Measurements from ENCODE around the gene VAC14.

DNA sequence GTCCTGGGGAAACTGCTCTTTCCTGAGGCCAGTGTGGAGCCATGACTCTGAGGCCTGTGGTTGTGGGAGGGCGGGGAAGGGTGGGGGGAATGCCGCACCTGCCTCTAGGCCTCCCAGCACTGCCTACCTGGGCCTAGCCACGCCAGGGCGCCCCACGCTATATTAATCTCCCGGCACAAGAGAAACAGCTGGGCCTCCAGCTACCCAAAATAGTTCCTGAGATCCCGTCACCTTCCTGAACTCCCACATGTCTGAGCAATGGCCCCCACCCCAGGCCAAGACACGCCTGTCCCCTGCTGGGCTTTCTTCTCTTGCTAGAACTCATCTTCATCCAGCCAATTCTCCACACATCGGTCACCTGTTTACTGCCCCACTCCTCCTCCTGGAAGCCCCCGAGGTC, 102.1 kb downstream of the VAC14 start:
- TF ChIP-seq, protein P1, sequence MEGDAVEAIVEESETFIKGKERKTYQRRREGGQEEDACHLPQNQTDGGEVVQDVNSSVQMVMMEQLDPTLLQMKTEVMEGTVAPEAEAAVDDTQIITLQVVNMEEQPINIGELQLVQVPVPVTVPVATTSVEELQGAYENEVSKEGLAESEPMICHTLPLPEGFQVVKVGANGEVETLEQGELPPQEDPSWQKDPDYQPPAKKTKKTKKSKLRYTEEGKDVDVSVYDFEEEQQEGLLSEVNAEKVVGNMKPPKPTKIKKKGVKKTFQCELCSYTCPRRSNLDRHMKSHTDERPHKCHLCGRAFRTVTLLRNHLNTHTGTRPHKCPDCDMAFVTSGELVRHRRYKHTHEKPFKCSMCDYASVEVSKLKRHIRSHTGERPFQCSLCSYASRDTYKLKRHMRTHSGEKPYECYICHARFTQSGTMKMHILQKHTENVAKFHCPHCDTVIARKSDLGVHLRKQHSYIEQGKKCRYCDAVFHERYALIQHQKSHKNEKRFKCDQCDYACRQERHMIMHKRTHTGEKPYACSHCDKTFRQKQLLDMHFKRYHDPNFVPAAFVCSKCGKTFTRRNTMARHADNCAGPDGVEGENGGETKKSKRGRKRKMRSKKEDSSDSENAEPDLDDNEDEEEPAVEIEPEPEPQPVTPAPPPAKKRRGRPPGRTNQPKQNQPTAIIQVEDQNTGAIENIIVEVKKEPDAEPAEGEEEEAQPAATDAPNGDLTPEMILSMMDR (IDR thresholded peaks at IDR 0.05; ENCODE audit: low read length): no peak
- TF ChIP-seq EZH2 (IDR thresholded peaks at IDR 0.05; ENCODE audit: borderline replicate concordance, low read length): no peak

Data from OCI-LY1 (cell line).